HG03095 (cell line): ENCODE data around the gene OR4F15.

Experiments used
- ATAC-seq: cut with Tn5 transposase; IDR thresholded peaks from one replicate; pipeline ENCODE4 v1.9.1; 2021; ENCODE audit warnings: moderate library complexity; ENCODE audit not compliant: unreplicated experiment

The OR4F15 gene

DNA sequence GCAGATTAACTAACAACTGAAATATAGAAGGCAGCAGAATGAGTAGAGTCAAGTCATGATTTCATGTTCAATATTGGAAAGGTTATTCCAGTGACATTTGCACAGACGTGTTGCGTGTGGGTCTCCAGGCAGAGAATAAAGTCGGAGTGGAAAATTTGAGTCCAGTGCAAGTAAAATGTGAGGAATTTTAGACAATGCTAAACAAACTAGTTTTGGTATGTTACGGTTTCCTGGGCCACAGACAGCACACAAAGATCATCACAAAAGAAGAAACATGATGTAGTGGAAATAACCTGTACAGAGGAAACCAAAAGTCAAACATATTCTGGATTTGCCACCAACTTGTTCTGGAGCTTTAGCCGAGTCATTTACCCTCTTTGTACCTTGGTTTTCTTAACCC is 8.3 kb upstream of the OR4F15 start:
- ATAC-seq = no peak

DNA sequence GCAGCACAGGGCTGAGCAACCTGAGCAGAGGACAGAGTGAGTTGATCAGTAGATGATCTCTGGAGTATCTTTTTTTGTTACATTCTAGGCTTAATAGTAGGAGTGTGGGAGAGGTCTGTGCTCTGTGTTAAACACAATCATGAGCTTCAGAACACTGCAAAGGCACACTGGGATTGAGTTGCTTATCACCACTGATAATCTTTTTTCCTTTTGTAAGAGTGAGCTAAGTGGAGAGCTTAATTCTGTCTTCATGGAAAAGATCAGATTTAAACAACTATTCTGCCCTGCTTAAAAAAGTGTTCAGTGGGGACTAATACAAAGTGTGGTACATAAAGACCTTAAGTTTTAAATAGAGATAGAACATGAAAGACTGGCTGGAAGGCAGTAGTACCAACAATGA is 7.6 kb upstream of the OR4F15 start:
- no peak for ATAC-seq

DNA sequence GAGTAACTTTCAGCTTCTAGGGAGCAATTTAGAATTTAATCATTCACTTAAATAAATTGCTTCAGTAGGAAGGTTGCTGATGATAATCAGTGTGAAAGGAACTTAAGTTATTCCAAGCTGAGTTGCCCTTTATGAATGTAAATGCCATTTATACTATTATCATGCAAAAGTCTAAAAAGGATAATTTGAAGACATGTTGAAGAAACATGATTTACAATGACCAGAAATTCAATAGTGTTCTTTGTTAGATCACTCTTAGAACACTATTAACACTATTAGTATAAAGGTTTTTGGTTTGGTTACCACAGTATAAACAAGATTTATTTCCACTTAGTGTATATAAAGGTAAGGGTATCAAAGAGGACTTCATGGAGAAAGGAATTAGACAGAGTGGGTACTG is 7.1 kb upstream of the OR4F15 start:
- no peak for ATAC-seq

DNA sequence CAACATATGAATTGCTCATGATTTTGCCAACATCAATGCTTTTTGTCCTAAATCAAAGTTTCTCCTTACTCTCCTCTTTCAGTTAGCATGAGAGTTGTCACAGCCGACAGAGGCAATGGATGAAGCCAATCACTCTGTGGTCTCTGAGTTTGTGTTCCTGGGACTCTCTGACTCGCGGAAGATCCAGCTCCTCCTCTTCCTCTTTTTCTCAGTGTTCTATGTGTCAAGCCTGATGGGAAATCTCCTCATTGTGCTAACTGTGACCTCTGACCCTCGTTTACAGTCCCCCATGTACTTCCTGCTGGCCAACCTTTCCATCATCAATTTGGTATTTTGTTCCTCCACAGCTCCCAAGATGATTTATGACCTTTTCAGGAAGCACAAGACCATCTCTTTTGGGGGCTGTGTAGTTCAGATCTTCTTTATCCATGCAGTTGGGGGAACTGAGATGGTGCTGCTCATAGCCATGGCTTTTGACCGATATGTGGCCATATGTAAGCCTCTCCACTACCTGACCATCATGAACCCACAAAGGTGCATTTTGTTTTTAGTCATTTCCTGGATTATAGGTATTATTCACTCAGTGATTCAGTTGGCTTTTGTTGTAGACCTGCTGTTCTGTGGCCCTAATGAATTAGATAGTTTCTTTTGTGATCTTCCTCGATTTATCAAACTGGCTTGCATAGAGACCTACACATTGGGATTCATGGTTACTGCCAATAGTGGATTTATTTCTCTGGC is 6.2 kb upstream of the OR4F15 start:
- no peak for ATAC-seq

DNA sequence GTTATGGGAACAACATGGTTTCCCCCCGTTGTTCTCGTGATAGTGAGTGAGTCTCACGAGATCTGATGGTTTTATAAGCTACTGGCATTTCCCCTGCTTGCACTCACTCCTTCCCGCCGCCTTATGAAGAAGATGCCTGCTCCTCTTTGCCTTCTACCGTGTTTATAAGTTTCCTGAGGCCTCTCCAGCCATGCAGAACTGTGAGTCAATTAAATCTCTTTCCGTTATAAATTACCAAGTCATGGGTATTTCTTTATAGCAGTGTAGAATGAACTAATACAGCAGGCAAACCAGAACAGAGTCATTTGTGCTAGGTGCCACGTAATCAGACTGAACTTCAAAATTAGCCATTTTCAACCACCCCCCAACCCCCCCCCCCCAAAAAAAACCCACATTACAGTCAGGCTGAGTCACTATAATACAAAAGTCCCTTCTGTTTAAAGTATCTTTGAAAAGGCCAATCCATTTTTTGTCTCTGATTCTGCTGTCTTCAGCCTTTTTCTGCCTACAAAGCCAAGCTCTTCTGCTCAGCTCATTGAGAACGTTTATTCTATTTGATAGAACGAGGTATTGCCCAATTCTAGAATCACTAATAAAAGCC is 4.6 kb upstream of the OR4F15 start:
- no peak for ATAC-seq

DNA sequence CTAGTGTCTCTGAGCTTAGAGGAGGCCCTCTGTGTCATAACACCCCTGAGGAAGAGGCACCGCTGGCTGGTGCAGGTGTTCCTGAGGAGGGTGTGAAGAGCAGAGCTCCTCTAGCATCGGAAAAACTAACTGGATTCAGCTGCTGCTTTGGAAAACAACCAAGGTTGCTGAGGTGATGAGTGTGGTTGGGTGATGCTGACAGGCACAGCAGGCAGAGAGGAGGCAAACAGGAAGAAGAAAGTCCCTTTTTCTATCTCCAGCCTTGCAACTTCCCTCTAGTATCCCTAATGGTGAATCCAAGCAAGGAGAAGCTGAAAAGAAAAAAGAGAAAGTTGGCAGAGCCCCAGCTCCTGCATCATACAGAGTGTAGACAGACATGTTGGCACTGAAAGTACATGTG is 3.8 kb upstream of the OR4F15 start:
- ATAC-seq = no peak

DNA sequence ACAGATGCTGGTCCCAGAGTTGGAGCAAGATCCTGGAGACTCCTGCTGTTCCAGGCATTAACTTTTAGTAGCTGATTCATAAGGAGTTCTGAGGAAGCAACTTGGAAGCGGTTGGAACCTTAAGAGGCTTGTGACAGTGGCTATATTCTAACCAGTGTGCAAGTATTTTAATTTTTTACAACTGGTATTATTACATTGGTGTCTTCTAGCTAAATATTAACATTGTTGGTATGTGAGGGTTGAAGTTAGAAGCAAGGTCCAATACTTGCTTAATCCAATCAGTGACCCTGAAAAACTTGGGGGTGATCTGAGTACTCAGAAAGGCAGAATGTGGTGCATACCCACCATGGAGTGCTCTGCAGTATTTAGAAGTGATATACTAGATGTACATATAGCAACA is 1.5 kb upstream of the OR4F15 start:
- no peak for ATAC-seq

DNA sequence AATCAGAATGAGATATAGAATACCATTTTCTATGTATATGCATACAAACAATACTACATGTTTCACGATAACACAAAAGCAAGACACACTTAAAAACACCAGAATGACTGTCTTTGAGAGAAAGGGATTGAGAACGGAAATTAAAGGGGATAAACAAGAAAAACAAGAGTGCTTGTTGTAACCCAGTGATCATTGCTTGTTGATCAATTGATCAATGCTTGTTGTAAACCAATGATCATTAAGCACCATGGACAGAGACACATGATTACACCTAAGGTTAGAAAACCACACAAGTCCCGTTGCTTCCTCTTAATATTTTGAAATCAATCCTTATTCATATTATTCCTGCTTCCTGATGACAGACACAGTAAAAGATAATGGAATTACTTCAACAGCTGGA is 1.1 kb upstream of the OR4F15 start:
- ATAC-seq = no peak

DNA sequence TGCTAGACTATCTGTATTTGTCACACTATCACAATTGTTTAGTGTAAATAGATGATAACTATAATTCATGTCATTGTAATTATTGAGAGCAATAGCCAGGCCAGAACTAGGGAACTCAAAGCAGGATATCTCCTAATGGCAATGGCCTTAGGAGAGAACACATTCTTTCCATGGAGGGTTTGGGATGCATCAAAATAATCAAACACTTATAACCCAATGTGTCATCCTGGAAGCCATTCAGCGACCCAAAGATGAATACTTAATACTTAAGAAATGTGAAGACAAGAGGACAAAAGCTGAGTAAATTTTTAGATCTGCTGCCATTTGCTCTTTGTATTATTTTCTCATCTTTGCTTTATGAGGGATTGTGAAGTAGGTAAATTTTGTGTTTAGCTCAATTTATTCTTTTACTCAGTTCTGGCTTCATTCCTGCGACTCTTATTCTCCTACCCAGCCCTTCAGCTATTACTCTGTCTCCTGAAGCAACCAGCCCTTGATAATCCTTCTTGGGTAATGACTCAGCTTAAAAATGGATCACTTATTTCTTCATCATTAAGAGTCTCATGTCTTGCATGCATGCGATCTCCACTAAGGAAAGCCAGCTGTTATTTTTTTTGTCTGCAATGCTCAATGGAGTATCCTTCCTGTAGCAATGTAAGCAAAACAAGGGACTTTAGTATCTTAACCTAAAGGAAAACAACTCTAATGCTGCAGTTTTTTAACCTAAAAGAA is 2.0 kb downstream of the OR4F15 start:
- no peak for ATAC-seq

DNA sequence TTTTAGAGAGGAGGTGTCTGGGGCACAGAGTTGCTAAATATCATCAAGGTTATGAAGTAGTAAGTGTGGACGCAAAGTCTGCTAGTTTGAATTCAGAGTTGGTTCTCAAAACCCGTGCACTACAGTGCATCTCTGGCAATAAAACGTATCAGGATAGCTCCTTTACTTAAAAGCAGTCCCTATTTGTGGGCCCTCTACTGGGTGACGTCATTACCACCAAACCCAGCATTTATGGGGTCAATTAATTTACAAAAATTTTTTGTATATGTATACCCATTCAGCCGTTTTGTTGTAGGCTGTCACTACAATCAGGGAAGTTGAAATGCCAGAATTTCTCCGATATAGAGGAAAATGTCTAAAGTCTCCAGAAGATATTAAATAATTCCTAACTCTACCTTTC is 8.8 kb downstream of the OR4F15 start:
- no peak for ATAC-seq

DNA sequence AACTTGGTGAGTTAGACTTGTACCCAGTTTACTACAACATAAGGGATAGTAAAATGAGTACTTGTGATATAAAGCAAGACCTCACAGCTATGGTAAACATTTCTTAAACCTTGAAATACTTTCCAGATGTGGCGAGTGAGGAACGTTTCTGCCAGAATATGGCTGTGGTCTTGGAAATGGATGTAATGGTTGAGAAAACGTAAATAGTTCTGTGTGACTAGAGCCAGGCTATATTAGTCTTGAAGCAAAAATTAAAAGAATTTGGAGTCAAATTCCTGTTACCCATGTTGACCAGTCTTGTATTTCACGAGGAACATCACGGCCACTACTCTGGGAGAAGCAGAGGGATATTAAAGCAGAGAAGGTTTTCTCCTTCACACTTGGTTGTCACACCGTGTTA is 15.3 kb downstream of the OR4F15 start:
- no peak for ATAC-seq

DNA sequence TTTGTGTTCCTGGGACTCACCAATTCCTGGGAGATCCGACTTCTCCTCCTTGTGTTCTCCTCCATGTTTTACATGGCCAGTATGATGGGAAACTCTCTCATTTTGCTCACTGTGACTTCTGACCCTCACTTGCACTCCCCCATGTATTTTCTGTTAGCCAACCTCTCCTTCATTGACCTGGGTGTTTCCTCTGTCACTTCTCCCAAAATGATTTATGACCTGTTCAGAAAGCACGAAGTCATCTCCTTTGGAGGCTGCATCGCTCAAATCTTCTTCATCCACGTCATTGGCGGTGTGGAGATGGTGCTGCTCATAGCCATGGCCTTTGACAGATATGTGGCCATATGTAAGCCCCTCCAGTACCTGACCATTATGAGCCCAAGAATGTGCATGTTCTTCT is 16.8 kb downstream of the OR4F15 start:
- ATAC-seq = no peak

DNA sequence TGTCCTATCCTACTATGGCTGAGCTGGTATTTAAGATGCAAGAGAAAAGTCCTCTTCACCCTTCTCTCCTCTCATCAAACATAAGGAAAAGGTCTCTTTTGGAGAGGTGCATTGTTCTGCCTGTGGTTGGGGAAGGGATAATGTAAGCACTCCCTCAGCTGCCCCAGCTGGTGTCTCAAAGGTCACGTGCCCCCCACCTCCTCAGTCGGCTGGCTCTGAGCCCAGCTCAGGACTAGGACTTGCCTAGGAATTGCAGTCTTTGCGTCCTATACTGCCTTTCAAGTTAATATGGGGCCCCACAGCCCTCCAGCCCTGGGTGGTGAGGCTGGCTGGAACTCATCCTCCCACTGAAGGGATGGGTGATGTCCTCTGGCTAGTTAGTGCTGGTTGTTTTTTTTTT is 29.7 kb downstream of the OR4F15 start:
- no peak for ATAC-seq

DNA sequence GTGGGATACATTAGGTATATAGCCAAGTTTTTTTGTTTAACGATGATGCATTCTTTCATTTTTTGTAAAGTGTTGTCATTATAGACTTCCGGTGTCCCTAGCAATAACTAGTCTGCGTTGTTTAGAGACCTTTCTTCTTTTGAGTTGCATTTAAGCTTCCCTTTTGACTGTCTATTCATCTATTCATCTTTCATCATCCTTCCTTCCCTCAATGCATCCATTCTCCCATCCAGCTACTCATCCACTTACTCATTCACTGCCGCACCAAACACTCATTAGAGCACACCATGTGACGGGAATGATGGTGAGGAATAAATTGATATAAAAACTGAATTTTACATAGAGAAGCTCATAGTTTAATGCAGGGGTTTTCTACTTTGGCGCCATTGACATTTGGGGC is 32.9 kb downstream of the OR4F15 start:
- ATAC-seq = no peak

DNA sequence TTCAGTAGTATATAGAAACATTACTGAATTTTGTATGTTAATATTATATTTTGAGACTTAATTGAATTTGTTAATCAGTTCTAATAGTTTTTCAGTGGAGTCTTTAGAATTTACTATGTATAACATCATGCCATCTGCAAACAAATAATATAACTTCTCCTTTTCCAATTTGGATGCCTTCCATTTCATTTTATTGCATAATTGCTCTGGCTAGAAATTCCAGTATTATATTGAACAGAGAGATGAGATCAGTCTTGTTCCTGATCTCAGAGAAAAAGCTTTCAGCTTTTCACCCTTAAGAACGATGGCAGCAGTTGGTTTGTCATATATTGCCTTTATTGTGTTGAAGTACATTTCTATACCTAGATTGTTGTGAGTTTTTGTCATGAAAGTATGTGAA is 40.4 kb downstream of the OR4F15 start:
- no peak for ATAC-seq
